Smooth muscle cell (in vitro differentiated cells): ENCODE results near the gene DOCK11. TPM values are rescaled to one million over a fixed set of nuclear protein-coding genes. Genes with fewer than 3 reads are reported as not detected.

ENCODE experiments used
- DNase-seq: peaks from one replicate; lab custom pipeline; 2025; ENCODE audit not compliant: unreplicated experiment; lab: John Stamatoyannopoulos, UW
- H2AFZ ChIP-seq: fragments of 200-600 bp; sonication (generic); 2 replicates; pipeline ENCODE4 v1.6.0; 2016; ENCODE audit warnings: antibody characterized with exemption, low read depth, mild to moderate bottlenecking
- H3F3A ChIP-seq: fragments of 200-600 bp; sonication (generic); 2 replicates; pipeline ENCODE4 v1.6.0; 2017; ENCODE audit warnings: antibody characterized with exemption, low read depth
- H3K27ac ChIP-seq: fragments of 200-600 bp; sonication (generic); 2 replicates; pipeline ENCODE4 v1.5.1; 2016; ENCODE audit warnings: low read depth, mild to moderate bottlenecking
- H3K27me3 ChIP-seq: fragments of 200-600 bp; sonication (generic); 2 replicates; pipeline ENCODE4 v1.6.1; 2016; ENCODE audit warnings: low read depth, mild to moderate bottlenecking
- H3K36me3 ChIP-seq: fragments of 200-600 bp; sonication (generic); 2 replicates; pipeline ENCODE4 v1.5.1; 2016; ENCODE audit warnings: low read depth
- H3K4me1 ChIP-seq: fragments of 200-600 bp; sonication (generic); 2 replicates; pipeline ENCODE4 v1.5.1; 2016; ENCODE audit warnings: low read depth
- H3K4me2 ChIP-seq: fragments of 200-600 bp; sonication (generic); 2 replicates; pipeline ENCODE4 v1.6.0; 2016; ENCODE audit warnings: mild to moderate bottlenecking
- H3K4me3 ChIP-seq: fragments of 200-600 bp; sonication (generic); 2 replicates; pipeline ENCODE4 v1.5.1; 2016; ENCODE audit warnings: mild to moderate bottlenecking
- H3K79me2 ChIP-seq: fragments of 200-600 bp; sonication (generic); 2 replicates; pipeline ENCODE4 v1.6.0; 2016; ENCODE audit warnings: low read depth, mild to moderate bottlenecking
- H3K9ac ChIP-seq: fragments of 200-600 bp; sonication (generic); 2 replicates; pipeline ENCODE4 v1.6.0; 2016; ENCODE audit warnings: low read depth
- H3K9me3 ChIP-seq: fragments of 200-600 bp; sonication (generic); replicated peaks from 2 replicates; pipeline ENCODE4 v1.5.1; 2016; ENCODE audit warnings: low read depth
- H4K20me1 ChIP-seq: fragments of 200-600 bp; sonication (generic); 2 replicates; pipeline ENCODE4 v1.6.0; 2016; ENCODE audit warnings: low read depth
- WGBS: methylation state at CpG from one replicate; pipeline ENCODE4 v1.1.7; 2016; ENCODE audit warnings: low lambda C conversion rate; 5-methylcytosine and 5-hydroxymethylcytosine counted together
- polyA plus RNA-seq: library from polyadenylated mRNA; unstranded; fragments of >200 nt; fragmentation: Nextera tagmentation; extraction: Ambion mirVana; gene quantifications from 2 replicates; pipeline ENCODE4 v1.2.1, GENCODE V29; 2016
- total RNA-seq: library from RNA; depleted of rRNA; stranded (reverse); fragments of >200 nt; gene quantifications from 2 replicates; pipeline ENCODE4 v1.2.3, GENCODE V29; 2014
- TF ChIP-seq, protein P1 (sequence below): fragments of 200-600 bp; sonication (generic); IDR thresholded peaks from 2 replicates; pipeline ENCODE4 v1.5.1; 2017; ENCODE audit warnings: borderline replicate concordance, mild to moderate bottlenecking, antibody characterized with exemption; ENCODE audit not compliant: insufficient read depth, poor library complexity, severe bottlenecking

DOCK11 gene
- total and polyA plus RNA-seq, 2 experiments from 2014 or later = 2.3 to 2.6 TPM

DNA sequence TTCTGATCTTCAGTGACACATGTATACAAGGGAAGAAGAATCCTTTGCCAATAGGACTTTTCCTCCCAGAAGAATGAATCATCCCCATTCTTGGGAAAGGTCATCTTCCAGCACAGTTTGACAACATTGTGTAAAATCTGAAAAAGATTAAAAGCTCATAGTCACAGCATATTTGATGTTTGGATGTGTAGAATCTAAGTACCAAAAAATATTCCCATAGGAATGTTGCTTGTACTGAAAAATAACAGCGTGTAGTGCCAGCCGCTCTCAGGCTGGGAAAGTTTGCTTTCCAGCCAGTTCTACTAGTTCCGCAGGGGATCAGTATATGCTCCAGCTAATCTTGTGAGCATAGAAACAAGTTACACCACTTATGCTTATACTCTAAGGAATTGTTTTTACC lies 157.1 kb downstream of the DOCK11 start:
- WGBS = 79% methylated on average over 3 of the region's 3 CpGs
- no peaks in the 10 kb centered on the region for H4K20me1 ChIP-seq
- H3F3A ChIP-seq = no peaks in the 10 kb centered on the region
- H3K9ac ChIP-seq = no peak overlapping the region
- TF ChIP-seq, protein P1, sequence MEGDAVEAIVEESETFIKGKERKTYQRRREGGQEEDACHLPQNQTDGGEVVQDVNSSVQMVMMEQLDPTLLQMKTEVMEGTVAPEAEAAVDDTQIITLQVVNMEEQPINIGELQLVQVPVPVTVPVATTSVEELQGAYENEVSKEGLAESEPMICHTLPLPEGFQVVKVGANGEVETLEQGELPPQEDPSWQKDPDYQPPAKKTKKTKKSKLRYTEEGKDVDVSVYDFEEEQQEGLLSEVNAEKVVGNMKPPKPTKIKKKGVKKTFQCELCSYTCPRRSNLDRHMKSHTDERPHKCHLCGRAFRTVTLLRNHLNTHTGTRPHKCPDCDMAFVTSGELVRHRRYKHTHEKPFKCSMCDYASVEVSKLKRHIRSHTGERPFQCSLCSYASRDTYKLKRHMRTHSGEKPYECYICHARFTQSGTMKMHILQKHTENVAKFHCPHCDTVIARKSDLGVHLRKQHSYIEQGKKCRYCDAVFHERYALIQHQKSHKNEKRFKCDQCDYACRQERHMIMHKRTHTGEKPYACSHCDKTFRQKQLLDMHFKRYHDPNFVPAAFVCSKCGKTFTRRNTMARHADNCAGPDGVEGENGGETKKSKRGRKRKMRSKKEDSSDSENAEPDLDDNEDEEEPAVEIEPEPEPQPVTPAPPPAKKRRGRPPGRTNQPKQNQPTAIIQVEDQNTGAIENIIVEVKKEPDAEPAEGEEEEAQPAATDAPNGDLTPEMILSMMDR = no peak
- H3K36me3 ChIP-seq = no peaks in the 10 kb centered on the region
- DNase-seq = no peak
- H3K27ac ChIP-seq = no peak overlapping the region
- no peaks in the 10 kb centered on the region for H3K79me2 ChIP-seq
- no peaks in the 10 kb centered on the region for H3K9me3 ChIP-seq
- no peak overlapping the region for H3K4me3 ChIP-seq
- H3K4me1 ChIP-seq = no peaks in the 10 kb centered on the region
- no peaks in the 10 kb centered on the region for H3K27me3 ChIP-seq
- H3K4me2 ChIP-seq = no peak overlapping the region
- H2AFZ ChIP-seq = no peak overlapping the region

DNA sequence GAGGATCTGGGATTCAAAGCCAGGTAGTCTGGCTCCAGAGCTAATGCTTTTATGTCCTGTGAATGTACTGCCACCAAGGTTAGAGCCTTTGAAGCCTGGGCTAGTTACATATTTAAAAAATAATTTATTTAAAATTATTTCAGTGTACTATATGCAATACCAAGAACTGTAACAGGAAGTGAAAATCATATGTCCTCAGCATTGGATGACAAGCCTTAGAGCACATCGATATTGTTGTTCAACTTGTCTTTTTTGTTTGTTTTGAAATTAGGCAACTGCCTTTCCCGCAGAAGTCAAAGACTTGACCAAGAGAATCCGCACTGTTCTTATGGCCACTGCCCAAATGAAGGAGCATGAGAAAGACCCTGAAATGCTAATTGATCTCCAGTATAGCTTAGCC lies 158.7 kb downstream of the DOCK11 start:
- H4K20me1 ChIP-seq = no peaks in the 10 kb centered on the region
- H3K4me3 ChIP-seq = no peak overlapping the region
- H3K36me3 ChIP-seq = no peaks in the 10 kb centered on the region
- H3K9ac ChIP-seq = no peak overlapping the region
- H3K79me2 ChIP-seq = no peaks in the 10 kb centered on the region
- no peaks in the 10 kb centered on the region for H3F3A ChIP-seq
- H3K27ac ChIP-seq = no peak overlapping the region
- 93% methylated on average over 3 of the region's 3 CpGs for WGBS
- no peaks in the 10 kb centered on the region for H3K4me1 ChIP-seq
- no peaks in the 10 kb centered on the region for H3K27me3 ChIP-seq
- no peak overlapping the region for H3K4me2 ChIP-seq
- TF ChIP-seq, protein P1 = no peak
- H2AFZ ChIP-seq = no peak overlapping the region
- H3K9me3 ChIP-seq = no peaks in the 10 kb centered on the region
- DNase-seq = no peak

DNA sequence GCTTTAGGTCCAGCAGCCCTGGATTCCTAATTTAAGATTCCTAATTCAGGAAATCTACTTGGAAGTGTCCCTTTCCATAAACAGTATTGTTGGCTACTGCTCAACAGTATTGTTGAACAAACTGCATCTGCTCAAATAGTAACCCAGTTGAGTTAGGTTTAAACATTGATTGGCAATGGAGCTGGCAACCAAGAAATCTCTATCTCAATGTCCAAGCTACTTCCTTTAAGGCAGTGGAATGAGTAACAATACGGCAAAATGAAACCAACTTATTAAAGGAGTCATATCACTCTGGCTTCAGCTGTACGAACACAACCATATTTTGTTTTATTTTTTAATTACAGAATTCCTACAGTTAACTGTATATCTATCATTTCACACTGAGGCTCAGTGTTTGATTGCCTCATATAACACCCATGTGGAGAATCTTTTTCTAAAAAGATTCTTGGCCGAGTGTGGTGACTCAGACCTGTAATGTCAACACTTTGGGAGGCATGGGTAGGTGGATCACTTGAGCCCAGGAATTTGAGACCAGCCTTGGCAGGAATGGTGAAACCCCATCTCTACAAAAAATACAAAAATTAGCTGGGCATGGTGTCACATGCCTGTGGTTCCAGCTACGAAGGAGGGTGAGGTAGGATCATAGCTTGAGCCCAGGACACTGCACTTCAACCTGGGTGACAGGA lies 160.1 kb downstream of the DOCK11 start:
- Histone ChIP-seq H3K27ac (no peak overlapping the region), H4K20me1 (no peaks in the 10 kb centered on the region), H3K9me3 (no peaks in the 10 kb centered on the region), H3K9ac (no peak overlapping the region), H3F3A (no peaks in the 10 kb centered on the region), H3K79me2 (no peaks in the 10 kb centered on the region), H2AFZ (no peak overlapping the region), H3K4me2 (no peak overlapping the region), H3K36me3 (no peaks in the 10 kb centered on the region), H3K4me1 (no peaks in the 10 kb centered on the region), H3K27me3 (no peaks in the 10 kb centered on the region), H3K4me3 (no peak overlapping the region)
- TF ChIP-seq, protein P1 = no peak
- no peak for DNase-seq
- WGBS = 82% methylated on average over 4 of the region's 4 CpGs

DNA sequence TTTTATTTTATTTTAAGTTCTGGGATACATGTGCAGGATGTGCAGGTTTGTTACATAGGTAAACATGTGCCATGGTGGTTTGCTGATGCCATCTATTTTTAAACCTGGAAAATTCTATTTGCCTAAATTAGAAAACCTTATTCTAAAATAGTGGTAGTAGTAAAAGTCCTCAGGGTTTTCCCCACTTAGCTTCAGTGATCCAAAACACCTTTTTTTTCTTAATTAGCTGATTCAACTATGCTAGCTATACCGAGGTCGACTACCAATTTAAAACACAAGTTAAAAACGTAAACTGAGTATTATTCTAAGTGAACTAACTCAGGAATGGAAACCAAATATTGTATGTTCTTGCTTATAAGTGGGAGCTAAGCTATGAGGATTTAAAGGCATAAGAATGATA lies 161.8 kb downstream of the DOCK11 start:
- TF ChIP-seq, protein P1 = no peak
- Histone ChIP-seq H3K4me2 (no peak overlapping the region), H3K9me3 (no peaks in the 10 kb centered on the region), H3K27ac (no peak overlapping the region), H4K20me1 (no peaks in the 10 kb centered on the region), H2AFZ (no peak overlapping the region), H3K4me1 (no peaks in the 10 kb centered on the region), H3K9ac (no peak overlapping the region), H3F3A (no peaks in the 10 kb centered on the region), H3K79me2 (no peaks in the 10 kb centered on the region), H3K36me3 (no peaks in the 10 kb centered on the region), H3K27me3 (no peaks in the 10 kb centered on the region), H3K4me3 (no peak overlapping the region)
- WGBS = 76% methylated on average over 3 of the region's 3 CpGs
- DNase-seq = no peak
